ENCODE data around the gene COL2A1.

- TF ChIP-seq POLR2A (IDR thresholded peaks at IDR 0.05) (no peak), CTCF (IDR thresholded peaks at IDR 0.05) (no peak)
Measured at GRCh38 chr12:48045965-48046518, 41.8 kb upstream of the COL2A1 start.

Measured in uterus (tissue), 2 donors.